Activated CD4-positive, alpha-beta T cell treated with anti-CD3 and anti-CD28 coated beads, Interleukin-2, Interleukin-4, amounts not matched to agents 100 ng/mL and 50 ng/mL, durations not matched to agents 16 hours and 8 hours (primary cell): ENCODE results near the gene LZTR1.

Experiments
- DNase-seq: peaks from one replicate; pipeline ENCODE4 v3.0.0-alpha.2; 2020; ENCODE audit warnings: low spot score

The LZTR1 gene

GRCh38 chr22:20980938-20981722 is 967 bp upstream of the LZTR1 start:
- no peak for DNase-seq

GRCh38 chr22:20982563-20982882 is 426 bp downstream of the LZTR1 start:
- DNase-seq, result no peak

GRCh38 chr22:20983081-20983771 is 1.1 kb downstream of the LZTR1 start:
- no peak for DNase-seq

GRCh38 chr22:20985720-20986119 is 3.6 kb downstream of the LZTR1 start:
- no peak for DNase-seq

- no peak for DNase-seq
Measured at GRCh38 chr22:20986365-20986764, 4.3 kb downstream of the LZTR1 start.

GRCh38 chr22:20987375-20987774 is 5.3 kb downstream of the LZTR1 start:
- DNase-seq, result no peak

GRCh38 chr22:20988573-20989322 is 6.7 kb downstream of the LZTR1 start:
- no peak for DNase-seq

GRCh38 chr22:20989323-20990138 is 7.4 kb downstream of the LZTR1 start:
- DNase-seq, result no peak

GRCh38 chr22:20990184-20991180 is 8.4 kb downstream of the LZTR1 start:
- no peak for DNase-seq

- no peak for DNase-seq
Measured at GRCh38 chr22:20991252-20992055, 9.4 kb downstream of the LZTR1 start.

- no peak for DNase-seq
Measured at GRCh38 chr22:20992056-20992442, 10.0 kb downstream of the LZTR1 start.

- no peak for DNase-seq
Measured at GRCh38 chr22:20992456-20993303, 10.6 kb downstream of the LZTR1 start.

GRCh38 chr22:20993304-20994127 is 11.4 kb downstream of the LZTR1 start:
- DNase-seq, result no peak

- no peak for DNase-seq
Measured at GRCh38 chr22:20994128-20994901, 12.2 kb downstream of the LZTR1 start.

GRCh38 chr22:20994902-20995241 is 12.8 kb downstream of the LZTR1 start:
- DNase-seq, result no peak

- DNase-seq, result no peak
Measured at GRCh38 chr22:20995329-20996030, 13.4 kb downstream of the LZTR1 start.

GRCh38 chr22:20996031-20996410 is 13.9 kb downstream of the LZTR1 start:
- DNase-seq, result no peak
